ENCODE measurements around the gene ELMO3. TPM values are rescaled to one million over a fixed set of nuclear protein-coding genes. Genes with fewer than 3 reads are reported as not detected.

Gene ELMO3
- total and polyA plus RNA-seq, 2 of the 13 experiments (the other 11 are each of a cell fraction or from before 2014, with no cell fraction given) = 2.6 to 4.0 TPM

- peak; percentile 96 for TF ChIP-seq POGK (CRISPR knock-in tag; conservative IDR thresholded peaks at IDR 0.05)
- TF ChIP-seq DPF2 (CRISPR knock-in tag; IDR thresholded peaks at IDR 0.05; ENCODE audit: borderline replicate concordance, low read depth) = no peak; the same call in 1 of the 2 replicates
- peak; percentile 91 for TF ChIP-seq ZBTB3 (CRISPR knock-in tag; IDR thresholded peaks at IDR 0.05; ENCODE audit: borderline replicate concordance, low read depth)
- TF ChIP-seq CBX1 (IDR thresholded peaks at IDR 0.05; ENCODE audit: low read depth) = peak; percentile 90
- TF ChIP-seq ZNF329 (CRISPR knock-in tag; IDR thresholded peaks at IDR 0.05; ENCODE audit: low read depth) = no peak; the same call in 1 of the 2 replicates
- TF ChIP-seq JUNB (CRISPR knock-in tag; IDR thresholded peaks at IDR 0.05; ENCODE audit: borderline replicate concordance) = no peak
- peak; percentile 99 for TF ChIP-seq IRF2 (CRISPR knock-in tag; IDR thresholded peaks at IDR 0.05)
- TF ChIP-seq HMGXB4 (CRISPR knock-in tag; IDR thresholded peaks at IDR 0.05; ENCODE audit: borderline replicate concordance in 1 of 2, low read depth in 1 of 2) = peak; percentile 93 to 95; a peak in 3 of 4 replicates
- peak; percentile 77 for TF ChIP-seq ZNF503 (CRISPR knock-in tag; IDR thresholded peaks at IDR 0.05)
- TF ChIP-seq TGIF2 (CRISPR knock-in tag; IDR thresholded peaks at IDR 0.05) = peak; percentile 85; the same call in 1 of the 2 replicates
- TF ChIP-seq HDAC2 (CRISPR knock-in tag; IDR thresholded peaks at IDR 0.05) = peak; percentile 99
- TF ChIP-seq ZNF335 (CRISPR knock-in tag; IDR thresholded peaks at IDR 0.05) = peak; percentile 96
- peak; percentile 17 for TF ChIP-seq ZNF407 (CRISPR knock-in tag; IDR thresholded peaks at IDR 0.05; ENCODE audit: not compliant biosample characterization)
- no peak for TF ChIP-seq ZNF674 (CRISPR knock-in tag; IDR thresholded peaks at IDR 0.05; ENCODE audit: low read depth)
Observed at GRCh38 chr16:67226804-67227566, 28.1 kb downstream of the ELMO3 start, which contains the start of gene TMEM208 (continued).

Measured in HepG2 (cell line).